Neural progenitor cell (in vitro differentiated cells): Measurements from ENCODE around the gene RYR3. TPM values are rescaled to one million over a fixed set of nuclear protein-coding genes. Genes with fewer than 3 reads are reported as not detected.

Experiments
- DNase-seq: peaks from one replicate; pipeline ENCODE4 v3.0.0-alpha.2; 2016; ENCODE audit warnings: low spot score
- H2AFZ ChIP-seq: fragments of 200-600 bp; sonication (generic); replicated peaks from 2 replicates; pipeline ENCODE4 v1.6.1; 2016; ENCODE audit warnings: antibody characterized with exemption
- H3F3A ChIP-seq: fragments of 200-600 bp; sonication (generic); 2 replicates; pipeline ENCODE4 v1.6.1; 2016; ENCODE audit warnings: antibody characterized with exemption, low read depth
- H3K27ac ChIP-seq: fragments of 200-600 bp; sonication (generic); 2 replicates; pipeline ENCODE4 v1.5.1; 2016; ENCODE audit warnings: mild to moderate bottlenecking
- H3K27me3 ChIP-seq: fragments of 200-600 bp; sonication (generic); 2 replicates; pipeline ENCODE4 v1.6.1; 2016; ENCODE audit warnings: mild to moderate bottlenecking, moderate library complexity
- H3K36me3 ChIP-seq: fragments of 200-600 bp; sonication (generic); 2 replicates; pipeline ENCODE4 v1.5.1; 2016
- H3K4me1 ChIP-seq: fragments of 200-600 bp; sonication (generic); 2 replicates; pipeline ENCODE4 v1.6.1; 2016; ENCODE audit warnings: mixed run types
- H3K4me2 ChIP-seq: fragments of 200-600 bp; sonication (generic); 2 replicates; pipeline ENCODE4 v1.6.1; 2016
- H3K4me3 ChIP-seq: fragments of 200-600 bp; sonication (generic); 2 replicates; pipeline ENCODE4 v1.5.1; 2016
- H3K79me2 ChIP-seq: fragments of 200-600 bp; sonication (generic); 2 replicates; pipeline ENCODE4 v1.6.1; 2016; ENCODE audit warnings: low read depth
- H3K9ac ChIP-seq: fragments of 200-600 bp; sonication (generic); 2 replicates; pipeline ENCODE4 v1.6.1; 2016
- H3K9me3 ChIP-seq: fragments of 200-600 bp; sonication (generic); 2 replicates; pipeline ENCODE4 v1.5.1; 2016; ENCODE audit warnings: low read depth
- H4K20me1 ChIP-seq: fragments of 200-600 bp; sonication (generic); 2 replicates; pipeline ENCODE4 v1.6.1; 2016; ENCODE audit warnings: low read depth
- H3K27ac Mint-ChIP-seq: 3 replicates; pipeline ENCODE4 v1.8.0; 2021; ENCODE audit warnings: mixed read lengths
- H3K27me3 Mint-ChIP-seq: 2 replicates; pipeline ENCODE4 v1.8.0; 2022; ENCODE audit warnings: low read depth, mild to moderate bottlenecking, inconsistent platforms, moderate library complexity, mixed read lengths; ENCODE audit not compliant: insufficient read depth
- H3K36me3 Mint-ChIP-seq: 3 replicates; pipeline ENCODE4 v1.8.0; 2021; ENCODE audit warnings: mixed read lengths
- H3K4me1 Mint-ChIP-seq: 3 replicates; pipeline ENCODE4 v1.8.0; 2021; ENCODE audit warnings: mixed read lengths
- H3K4me3 Mint-ChIP-seq: 3 replicates; pipeline ENCODE4 v1.8.0; 2021; ENCODE audit warnings: mild to moderate bottlenecking, moderate library complexity, mixed read lengths
- H3K9me3 Mint-ChIP-seq: 3 replicates; pipeline ENCODE4 v1.8.0; 2020; ENCODE audit warnings: mixed read lengths
- CTCF ChIP-seq: fragments of 200-600 bp; sonication (generic); IDR thresholded peaks from 2 replicates; pipeline ENCODE4 v1.5.1; 2017; ENCODE audit warnings: antibody characterized with exemption, mild to moderate bottlenecking
- EZH2 ChIP-seq: fragments of 200-600 bp; sonication (generic); IDR thresholded peaks from 2 replicates; pipeline ENCODE4 v1.6.1; 2017; ENCODE audit warnings: antibody characterized with exemption, mild to moderate bottlenecking, moderate library complexity
- EZH2phosphoT487 ChIP-seq: fragments of 200-600 bp; sonication (generic); IDR thresholded peaks from 2 replicates; pipeline ENCODE4 v1.6.1; 2017; ENCODE audit warnings: antibody characterized with exemption
- total RNA-seq: library from RNA; depleted of rRNA; stranded (reverse); fragments of >200 nt; gene quantifications from 2 replicates; pipeline ENCODE4 v1.2.3, GENCODE V29; 2015; ENCODE audit warnings: low replicate concordance

The RYR3 gene
- total RNA-seq, 1 donor from 2014 or later: 2.1 TPM

GRCh38 chr15:33460166-33460805, 149.5 kb downstream of the RYR3 start:
- no peak overlapping the region for H3K4me2 ChIP-seq
- H2AFZ ChIP-seq: no peak overlapping the region
- Mint-ChIP-seq H3K4me1 (peaks cover 3% of the 10 kb centered on the region), H3K4me3 (no peak overlapping the region), H3K27me3 (peaks cover 3% of the 10 kb centered on the region), H3K9me3 (no peaks in the 10 kb centered on the region), H3K27ac (no peak overlapping the region), H3K36me3 (no peaks in the 10 kb centered on the region)
- no peaks in the 10 kb centered on the region for H3K36me3 ChIP-seq
- H3K27ac ChIP-seq: no peak overlapping the region
- no peaks in the 10 kb centered on the region for H4K20me1 ChIP-seq
- H3K27me3 ChIP-seq: no peaks in the 10 kb centered on the region
- no peak for TF ChIP-seq EZH2
- TF ChIP-seq EZH2phosphoT487: no peak
- no peak for TF ChIP-seq CTCF
- H3K79me2 ChIP-seq: no peaks in the 10 kb centered on the region
- H3K9ac ChIP-seq: no peak overlapping the region
- H3F3A ChIP-seq: no peaks in the 10 kb centered on the region
- H3K4me3 ChIP-seq: no peak overlapping the region
- H3K4me1 ChIP-seq: no peaks in the 10 kb centered on the region
- no peak for DNase-seq
- H3K9me3 ChIP-seq: no peaks in the 10 kb centered on the region

- Histone ChIP-seq H2AFZ (no peak overlapping the region), H3F3A (no peaks in the 10 kb centered on the region), H3K4me1 (no peaks in the 10 kb centered on the region), H3K4me3 (no peak overlapping the region), H3K36me3 (no peaks in the 10 kb centered on the region), H3K27ac (no peak overlapping the region), H3K27me3 (no peaks in the 10 kb centered on the region), H3K9ac (no peak overlapping the region), H3K4me2 (no peak overlapping the region), H3K79me2 (no peaks in the 10 kb centered on the region), H4K20me1 (no peaks in the 10 kb centered on the region), H3K9me3 (no peaks in the 10 kb centered on the region)
- H3K9me3 Mint-ChIP-seq: no peaks in the 10 kb centered on the region
- no peaks in the 10 kb centered on the region for H3K36me3 Mint-ChIP-seq
- no peak for TF ChIP-seq EZH2
- no peak for TF ChIP-seq CTCF
- TF ChIP-seq EZH2phosphoT487: no peak
- no peak for DNase-seq
- no peaks in the 10 kb centered on the region for H3K4me1 Mint-ChIP-seq
- H3K27ac Mint-ChIP-seq: no peak overlapping the region
- peaks cover 3% of the 10 kb centered on the region for H3K27me3 Mint-ChIP-seq
- no peak overlapping the region for H3K4me3 Mint-ChIP-seq
Measured at GRCh38 chr15:33461671-33462070, 150.9 kb downstream of the RYR3 start.

GRCh38 chr15:33467146-33467815, 156.5 kb downstream of the RYR3 start:
- Histone ChIP-seq H3K36me3 (no peaks in the 10 kb centered on the region), H3K27ac (no peak overlapping the region), H3K4me1 (no peaks in the 10 kb centered on the region), H2AFZ (no peak overlapping the region), H3K4me2 (no peak overlapping the region), H4K20me1 (no peaks in the 10 kb centered on the region), H3K9me3 (no peaks in the 10 kb centered on the region), H3K9ac (no peak overlapping the region), H3K27me3 (no peaks in the 10 kb centered on the region), H3K79me2 (no peaks in the 10 kb centered on the region), H3F3A (no peaks in the 10 kb centered on the region), H3K4me3 (no peak overlapping the region)
- no peaks in the 10 kb centered on the region for H3K9me3 Mint-ChIP-seq
- H3K27ac Mint-ChIP-seq: no peak overlapping the region
- DNase-seq: no peak
- no peaks in the 10 kb centered on the region for H3K4me1 Mint-ChIP-seq
- H3K4me3 Mint-ChIP-seq: no peak overlapping the region
- TF ChIP-seq EZH2phosphoT487: no peak
- TF ChIP-seq EZH2: no peak
- no peak for TF ChIP-seq CTCF
- no peaks in the 10 kb centered on the region for H3K36me3 Mint-ChIP-seq
- H3K27me3 Mint-ChIP-seq: peaks cover 3% of the 10 kb centered on the region
